ENCODE results near the gene ERC1. TPM values are rescaled to one million over a fixed set of nuclear protein-coding genes. Genes with fewer than 3 reads are reported as not detected.

The ERC1 gene
- total and polyA plus RNA-seq, 9 of the 15 experiments (the other 6 are each of a cell fraction or from before 2014, with no cell fraction given): 0.74 to 11.8 (median 4.8) TPM

- peak in 1 of 2 experiments; percentile 97; a peak in 2 of 4 replicates for TF ChIP-seq HDAC1 (IDR thresholded peaks at IDR 0.05)
- no peak for TF ChIP-seq RBM25 (IDR thresholded peaks at IDR 0.05; ENCODE audit: low read depth, low read length, severe bottlenecking)
- peak; percentile 78 for TF ChIP-seq TCF3 (CRISPR knock-in tag; IDR thresholded peaks at IDR 0.05)
- TF ChIP-seq, protein P1, sequence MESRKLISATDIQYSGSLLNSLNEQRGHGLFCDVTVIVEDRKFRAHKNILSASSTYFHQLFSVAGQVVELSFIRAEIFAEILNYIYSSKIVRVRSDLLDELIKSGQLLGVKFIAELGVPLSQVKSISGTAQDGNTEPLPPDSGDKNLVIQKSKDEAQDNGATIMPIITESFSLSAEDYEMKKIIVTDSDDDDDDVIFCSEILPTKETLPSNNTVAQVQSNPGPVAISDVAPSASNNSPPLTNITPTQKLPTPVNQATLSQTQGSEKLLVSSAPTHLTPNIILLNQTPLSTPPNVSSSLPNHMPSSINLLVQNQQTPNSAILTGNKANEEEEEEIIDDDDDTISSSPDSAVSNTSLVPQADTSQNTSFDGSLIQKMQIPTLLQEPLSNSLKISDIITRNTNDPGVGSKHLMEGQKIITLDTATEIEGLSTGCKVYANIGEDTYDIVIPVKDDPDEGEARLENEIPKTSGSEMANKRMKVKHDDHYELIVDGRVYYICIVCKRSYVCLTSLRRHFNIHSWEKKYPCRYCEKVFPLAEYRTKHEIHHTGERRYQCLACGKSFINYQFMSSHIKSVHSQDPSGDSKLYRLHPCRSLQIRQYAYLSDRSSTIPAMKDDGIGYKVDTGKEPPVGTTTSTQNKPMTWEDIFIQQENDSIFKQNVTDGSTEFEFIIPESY (CRISPR knock-in tag; IDR thresholded peaks at IDR 0.05): no peak
- no peak for TF ChIP-seq ZNF444 (CRISPR knock-in tag; IDR thresholded peaks at IDR 0.05)
- TF ChIP-seq, protein P2, sequence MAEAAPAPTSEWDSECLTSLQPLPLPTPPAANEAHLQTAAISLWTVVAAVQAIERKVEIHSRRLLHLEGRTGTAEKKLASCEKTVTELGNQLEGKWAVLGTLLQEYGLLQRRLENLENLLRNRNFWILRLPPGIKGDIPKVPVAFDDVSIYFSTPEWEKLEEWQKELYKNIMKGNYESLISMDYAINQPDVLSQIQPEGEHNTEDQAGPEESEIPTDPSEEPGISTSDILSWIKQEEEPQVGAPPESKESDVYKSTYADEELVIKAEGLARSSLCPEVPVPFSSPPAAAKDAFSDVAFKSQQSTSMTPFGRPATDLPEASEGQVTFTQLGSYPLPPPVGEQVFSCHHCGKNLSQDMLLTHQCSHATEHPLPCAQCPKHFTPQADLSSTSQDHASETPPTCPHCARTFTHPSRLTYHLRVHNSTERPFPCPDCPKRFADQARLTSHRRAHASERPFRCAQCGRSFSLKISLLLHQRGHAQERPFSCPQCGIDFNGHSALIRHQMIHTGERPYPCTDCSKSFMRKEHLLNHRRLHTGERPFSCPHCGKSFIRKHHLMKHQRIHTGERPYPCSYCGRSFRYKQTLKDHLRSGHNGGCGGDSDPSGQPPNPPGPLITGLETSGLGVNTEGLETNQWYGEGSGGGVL (CRISPR knock-in tag; IDR thresholded peaks at IDR 0.05): no peak
- TF ChIP-seq PTTG1 (tag; IDR thresholded peaks at IDR 0.05; ENCODE audit: low read depth): no peak
- TF ChIP-seq ZFP30 (CRISPR knock-in tag; IDR thresholded peaks at IDR 0.05; ENCODE audit: borderline replicate concordance): no peak
- no peak for TF ChIP-seq ZNF778 (CRISPR knock-in tag; IDR thresholded peaks at IDR 0.05)
- no peak for TF ChIP-seq CHCHD3 (CRISPR knock-in tag; IDR thresholded peaks at IDR 0.05)
- TF ChIP-seq ZBTB5 (IDR thresholded peaks at IDR 0.05): no peak
- TF ChIP-seq TAL1 (IDR thresholded peaks at IDR 0.05): peak; percentile 76
- TF ChIP-seq CBX3 (IDR thresholded peaks at IDR 0.05; ENCODE audit: borderline replicate concordance in 1 of 2, low read length in 2 of 2): no peak
- TF ChIP-seq MAFF (IDR thresholded peaks at IDR 0.05; ENCODE audit: low read length): no peak
- no peak for TF ChIP-seq PRPF4 (IDR thresholded peaks at IDR 0.05; ENCODE audit: insufficient read depth, low read depth, low read length, poor library complexity, severe bottlenecking)
- TF ChIP-seq THAP12 (CRISPR knock-in tag; IDR thresholded peaks at IDR 0.05): no peak
Measured at GRCh38 chr12:1171657-1172408, 180.8 kb downstream of the ERC1 start (continued).

Measured in K562 (cell line).